Calu3 (cell line): Measurements from ENCODE around the gene TREX2. TPM values are rescaled to one million over a fixed set of nuclear protein-coding genes. Genes with fewer than 3 reads are reported as not detected.

Experiments used
- BruUV-seq: library from RNA; stranded (reverse); fragments of 400-500 nt; replicated peaks from 2 replicates; lab custom pipeline; 2021; lab: Mats Ljungman, UMichigan
- CTCF ChIA-PET: fragments of 300-600 bp; sonication (Branson Sonifier 250); formaldehyde crosslinking; loops from one replicate; lab custom pipeline; 2022; ENCODE audit warnings: antibody characterized with exemption; lab: Charles Lee
- DNase-seq: peaks from one replicate; pipeline ENCODE4 v3.0.0; 2022
- H3K27ac Mint-ChIP-seq: one replicate; pipeline ENCODE4 v1.8.0; 2022; ENCODE audit warnings: mixed read lengths; ENCODE audit not compliant: unreplicated experiment
- H3K27me3 Mint-ChIP-seq: one replicate; pipeline ENCODE4 v1.8.0; 2022; ENCODE audit warnings: mixed read lengths; ENCODE audit not compliant: unreplicated experiment
- H3K36me3 Mint-ChIP-seq: one replicate; pipeline ENCODE4 v1.8.0; 2022; ENCODE audit warnings: mild to moderate bottlenecking, moderate library complexity, mixed read lengths; ENCODE audit not compliant: insufficient read depth, unreplicated experiment
- H3K4me1 Mint-ChIP-seq: one replicate; pipeline ENCODE4 v1.8.0; 2022; ENCODE audit warnings: mild to moderate bottlenecking, low read depth, mixed read lengths; ENCODE audit not compliant: unreplicated experiment
- H3K4me3 Mint-ChIP-seq: one replicate; pipeline ENCODE4 v1.8.0; 2022; ENCODE audit warnings: mild to moderate bottlenecking, low read depth, moderate library complexity, mixed read lengths; ENCODE audit not compliant: unreplicated experiment
- H3K9me3 Mint-ChIP-seq: one replicate; pipeline ENCODE4 v1.8.0; 2022; ENCODE audit warnings: low read depth, mixed read lengths; ENCODE audit not compliant: unreplicated experiment
- CTCF ChIP-seq: fragments of 200-600 bp; IDR thresholded peaks from one replicate; pipeline ENCODE4 v1.8.0; 2022; ENCODE audit warnings: antibody characterized with exemption; ENCODE audit not compliant: unreplicated experiment
- intact Hi-C: fragments of 100-400 bp; cut with micrococcal nuclease; formaldehyde crosslinking; loops from one replicate; pipeline ENCODE4 v1.10.0; 2022; ENCODE audit not compliant: unreplicated experiment
- total RNA-seq: library from RNA; stranded (reverse); gene quantifications from 2 replicates; pipeline ENCODE4 v1.2.3, GENCODE V29; 2022

TREX2 gene
- total RNA-seq, 1 experiment from 2014 or later: 2.0 TPM

- no peak for DNase-seq
- H3K4me1 Mint-ChIP-seq: no peaks in the 10 kb centered on the region
- no TSS peak for BruUV-seq
- H3K9me3 Mint-ChIP-seq: no peaks in the 10 kb centered on the region
- no peaks in the 10 kb centered on the region for H3K27me3 Mint-ChIP-seq
- CTCF ChIA-PET: no interaction called here
- intact Hi-C loops: no loop called here
- H3K27ac Mint-ChIP-seq: no peak overlapping the region
- no peak for TF ChIP-seq CTCF
- peaks cover 9% of the 10 kb centered on the region for H3K36me3 Mint-ChIP-seq
- no peak overlapping the region for H3K4me3 Mint-ChIP-seq
Measured at GRCh38 chrX:153462291-153462690, 16.4 kb upstream of the TREX2 start.

GRCh38 chrX:153460826-153461225 is 15.0 kb upstream of the TREX2 start:
- Mint-ChIP-seq H3K27me3 (no peaks in the 10 kb centered on the region), H3K4me1 (no peaks in the 10 kb centered on the region), H3K4me3 (no peak overlapping the region), H3K27ac (no peak overlapping the region), H3K9me3 (no peaks in the 10 kb centered on the region), H3K36me3 (peaks cover 16% of the 10 kb centered on the region)
- peak; percentile 65 for DNase-seq
- intact Hi-C loops: no loop called here
- CTCF ChIA-PET: interaction anchor here (0.6 to 1.6 kb wide), 5 partner anchors 10 to 428 kb away, joined by 3 to 9 read pairs (median 4); partner anchors contain the start of gene HAUS7
- TF ChIP-seq CTCF: peak; percentile 69
- no TSS peak for BruUV-seq

- Mint-ChIP-seq H3K9me3 (no peaks in the 10 kb centered on the region), H3K36me3 (peaks cover 16% of the 10 kb centered on the region), H3K4me3 (no peak overlapping the region), H3K27ac (no peak overlapping the region), H3K4me1 (no peaks in the 10 kb centered on the region), H3K27me3 (no peaks in the 10 kb centered on the region)
- CTCF ChIA-PET: interaction anchor here (1.2 kb wide), 1 partner anchor 427 kb away, joined by 4 read pairs; no protein-coding TSS in a partner anchor
- intact Hi-C loops: no loop called here
- no peak for TF ChIP-seq CTCF
- DNase-seq: no peak
- no TSS peak for BruUV-seq
Measured at GRCh38 chrX:153459986-153460385, 14.1 kb upstream of the TREX2 start.

GRCh38 chrX:153458476-153458875 is 12.6 kb upstream of the TREX2 start:
- CTCF ChIA-PET: no interaction called here

More at GRCh38 chrX:153458476-153458875, 12.6 kb upstream of the TREX2 start:
- no peak for DNase-seq
- BruUV-seq: no TSS peak
- Mint-ChIP-seq H3K36me3 (peaks cover 8% of the 10 kb centered on the region), H3K9me3 (no peaks in the 10 kb centered on the region), H3K4me3 (no peak overlapping the region), H3K27me3 (no peaks in the 10 kb centered on the region), H3K4me1 (no peaks in the 10 kb centered on the region), H3K27ac (no peak overlapping the region)
- TF ChIP-seq CTCF: no peak
- intact Hi-C loops: no loop called here
